Retinal pigment epithelial cell (primary cell): ENCODE results near the gene GAL.

ENCODE experiments used
- DNase-seq: peaks from one replicate; pipeline ENCODE4 v3.0.0-alpha.2; 2010; ENCODE audit warnings: low read depth
- H3K4me3 ChIP-seq: 2 replicates; pipeline ENCODE4 v1.5.1; 2011; ENCODE audit warnings: mild to moderate bottlenecking, low read length, control low read depth, moderate library complexity
- CTCF ChIP-seq: conservative IDR thresholded peaks from 2 replicates; pipeline ENCODE4 v1.5.1; 2011; ENCODE audit warnings: low read depth, low read length, control low read depth, inconsistent platforms

Gene GAL

GRCh38 chr11:68650801-68651200, 33.5 kb upstream of the GAL start:
- no peak for DNase-seq
- H3K4me3 ChIP-seq, result no peak overlapping the region
- no peak for TF ChIP-seq CTCF

GRCh38 chr11:68651208-68651984, 32.9 kb upstream of the GAL start:
- no peak for TF ChIP-seq CTCF
- DNase-seq, result no peak
- no peak overlapping the region for H3K4me3 ChIP-seq

GRCh38 chr11:68651985-68652682, 32.2 kb upstream of the GAL start:
- TF ChIP-seq CTCF, result no peak
- no peak overlapping the region for H3K4me3 ChIP-seq
- no peak for DNase-seq

GRCh38 chr11:68652683-68653156, 31.6 kb upstream of the GAL start:
- DNase-seq, result no peak
- H3K4me3 ChIP-seq, result no peak overlapping the region
- TF ChIP-seq CTCF, result no peak

- no peak for DNase-seq
- H3K4me3 ChIP-seq, result no peak overlapping the region
- no peak for TF ChIP-seq CTCF
Measured at GRCh38 chr11:68653486-68654430, 30.6 kb upstream of the GAL start.

- H3K4me3 ChIP-seq, result no peak overlapping the region
- TF ChIP-seq CTCF, result no peak
- DNase-seq, result no peak
Measured at GRCh38 chr11:68654978-68655377, 29.4 kb upstream of the GAL start.
